ENCODE measurements around the gene MCF2L2.
A peak's percentile ranks its signal among the peaks of the same experiment; 100 is the strongest.
"Not testable (repeated sequence)": the region's sequence is repeated elsewhere in the genome, so short reads cannot be mapped to it uniquely, and the experiment has no call there.

MCF2L2 gene

DNA sequence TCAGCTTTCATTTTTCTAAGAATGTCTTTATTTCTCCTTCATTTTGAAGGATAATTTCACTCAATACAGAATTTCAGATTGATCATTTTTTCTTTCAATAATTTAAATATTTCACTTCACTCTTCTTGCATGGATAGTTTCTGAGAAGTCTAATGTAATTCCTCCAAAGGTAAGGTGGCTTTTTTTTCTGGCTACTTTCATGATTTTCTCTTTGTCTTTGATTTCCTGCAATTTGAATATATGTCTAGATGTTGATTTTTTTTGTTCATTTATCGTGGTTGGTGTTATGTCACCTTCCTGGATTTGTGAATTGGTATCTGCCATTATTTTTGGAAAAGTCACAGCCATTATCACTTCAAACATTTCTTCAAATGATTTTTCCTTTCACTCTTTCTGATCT, 14.6 kb upstream of the MCF2L2 start:
- H3K27ac ChIP-seq = no peak overlapping the region
- TF ChIP-seq, protein P1, sequence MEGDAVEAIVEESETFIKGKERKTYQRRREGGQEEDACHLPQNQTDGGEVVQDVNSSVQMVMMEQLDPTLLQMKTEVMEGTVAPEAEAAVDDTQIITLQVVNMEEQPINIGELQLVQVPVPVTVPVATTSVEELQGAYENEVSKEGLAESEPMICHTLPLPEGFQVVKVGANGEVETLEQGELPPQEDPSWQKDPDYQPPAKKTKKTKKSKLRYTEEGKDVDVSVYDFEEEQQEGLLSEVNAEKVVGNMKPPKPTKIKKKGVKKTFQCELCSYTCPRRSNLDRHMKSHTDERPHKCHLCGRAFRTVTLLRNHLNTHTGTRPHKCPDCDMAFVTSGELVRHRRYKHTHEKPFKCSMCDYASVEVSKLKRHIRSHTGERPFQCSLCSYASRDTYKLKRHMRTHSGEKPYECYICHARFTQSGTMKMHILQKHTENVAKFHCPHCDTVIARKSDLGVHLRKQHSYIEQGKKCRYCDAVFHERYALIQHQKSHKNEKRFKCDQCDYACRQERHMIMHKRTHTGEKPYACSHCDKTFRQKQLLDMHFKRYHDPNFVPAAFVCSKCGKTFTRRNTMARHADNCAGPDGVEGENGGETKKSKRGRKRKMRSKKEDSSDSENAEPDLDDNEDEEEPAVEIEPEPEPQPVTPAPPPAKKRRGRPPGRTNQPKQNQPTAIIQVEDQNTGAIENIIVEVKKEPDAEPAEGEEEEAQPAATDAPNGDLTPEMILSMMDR (conservative IDR thresholded peaks at IDR 0.05) = no peak

DNA sequence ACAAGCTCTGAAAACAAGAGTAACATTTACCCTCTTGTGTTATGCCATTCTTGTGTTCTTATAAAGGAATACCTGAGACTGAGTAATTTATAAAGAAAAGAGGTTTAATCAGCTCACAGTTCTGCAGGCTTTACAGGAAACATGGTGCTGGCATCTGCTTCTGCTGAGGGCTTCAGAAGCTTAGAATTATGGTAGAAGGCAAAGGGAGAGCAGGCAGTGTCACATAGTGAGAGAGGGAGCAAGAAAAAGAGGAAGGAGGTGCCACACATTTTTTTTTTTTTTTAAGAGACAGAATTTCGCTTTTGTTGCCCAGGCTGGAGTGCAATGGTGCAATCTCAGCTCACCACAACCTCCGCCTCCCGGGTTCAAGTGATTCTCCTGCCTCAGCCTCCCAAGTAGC, 12.1 kb upstream of the MCF2L2 start:
- H3K27ac ChIP-seq = not testable (repeated sequence)

DNA sequence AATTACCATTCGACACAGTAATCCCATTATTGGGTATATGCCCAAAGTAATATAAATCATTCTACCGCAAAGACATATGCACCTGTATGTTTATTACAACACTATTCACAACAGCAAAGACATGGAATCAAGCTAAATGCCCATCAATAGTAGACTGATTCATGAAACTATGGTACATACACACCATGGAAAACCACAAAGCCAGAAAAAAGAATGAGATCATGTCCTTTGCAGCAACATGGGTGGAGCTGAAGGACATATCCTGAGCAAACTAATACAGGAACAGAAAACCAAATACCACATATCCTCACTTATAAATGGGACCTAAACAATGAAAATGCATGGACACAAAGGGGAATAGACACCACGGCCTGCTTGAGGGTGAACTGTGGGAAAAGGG, 11.1 kb upstream of the MCF2L2 start:
- TF ChIP-seq, protein P1 (conservative IDR thresholded peaks at IDR 0.05) = no peak

DNA sequence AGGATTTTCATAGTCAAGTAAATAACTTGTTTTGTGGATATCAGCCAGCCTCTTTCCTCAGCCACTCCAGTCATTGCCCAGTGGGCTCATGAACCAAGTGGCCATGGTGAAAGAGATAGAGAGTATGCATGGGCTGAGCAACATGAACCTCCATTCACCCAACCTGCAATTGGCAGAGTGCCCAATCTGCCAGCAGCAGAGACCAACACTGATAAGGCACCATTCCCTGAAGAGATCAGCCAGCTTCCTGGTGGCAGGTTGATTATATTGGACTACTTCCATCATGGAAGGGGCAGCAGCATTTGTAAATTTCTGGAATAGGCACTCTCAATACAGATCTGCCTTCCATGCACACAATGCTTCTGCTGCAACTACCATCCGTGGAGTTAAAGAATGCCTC, 10.3 kb upstream of the MCF2L2 start:
- H3K27ac ChIP-seq = peak overlapping the region; percentile 66
- TF ChIP-seq, protein P1 (conservative IDR thresholded peaks at IDR 0.05) = no peak

More for the DNA sequence above, 11.1 kb upstream of the MCF2L2 start:
- H3K27ac ChIP-seq = peak overlapping the region; percentile 66

DNA sequence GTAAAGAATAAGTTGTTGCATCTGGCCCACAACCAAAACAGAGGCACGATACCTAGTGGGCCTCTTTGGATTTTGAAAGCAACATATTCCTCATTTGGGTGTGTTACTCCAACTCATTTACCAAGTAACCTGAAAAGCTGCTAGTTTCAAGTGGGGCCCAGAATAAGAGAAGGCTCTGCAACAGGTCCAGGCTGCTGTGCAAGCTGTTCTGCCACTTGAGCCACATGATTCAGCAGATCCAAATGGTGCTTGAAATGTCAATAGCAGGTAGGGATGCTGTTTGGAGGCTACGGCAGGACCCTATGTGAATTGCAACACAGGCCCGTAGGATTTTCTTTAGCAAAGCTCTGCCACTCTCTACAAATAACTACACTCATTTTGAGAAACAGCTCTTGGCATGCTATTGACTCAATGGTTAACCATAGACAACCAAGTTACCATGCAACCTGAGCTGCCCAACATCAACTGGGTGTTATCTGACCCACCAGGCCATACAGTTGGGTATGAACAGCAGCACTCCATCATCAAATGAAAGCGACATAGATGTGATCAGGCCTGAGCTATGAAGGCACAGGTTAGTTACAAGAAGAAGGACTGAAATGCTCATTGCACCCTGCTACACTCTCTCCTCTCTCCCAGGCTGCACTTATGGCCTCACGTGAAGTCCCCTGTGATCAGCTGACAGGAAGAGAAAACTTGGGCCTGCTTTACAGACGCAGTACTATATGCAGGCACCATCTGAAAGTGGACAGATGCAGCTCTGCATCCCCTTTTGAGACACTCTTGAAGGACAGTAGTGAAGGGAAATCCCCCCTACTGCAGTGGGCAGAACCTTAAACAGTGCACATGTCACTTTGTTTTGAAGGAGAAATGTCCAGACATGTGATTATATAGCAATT, 9.5 kb upstream of the MCF2L2 start:
- TF ChIP-seq, protein P1 (conservative IDR thresholded peaks at IDR 0.05) = no peak
- H3K27ac ChIP-seq = peak overlapping the region; percentile 66

DNA sequence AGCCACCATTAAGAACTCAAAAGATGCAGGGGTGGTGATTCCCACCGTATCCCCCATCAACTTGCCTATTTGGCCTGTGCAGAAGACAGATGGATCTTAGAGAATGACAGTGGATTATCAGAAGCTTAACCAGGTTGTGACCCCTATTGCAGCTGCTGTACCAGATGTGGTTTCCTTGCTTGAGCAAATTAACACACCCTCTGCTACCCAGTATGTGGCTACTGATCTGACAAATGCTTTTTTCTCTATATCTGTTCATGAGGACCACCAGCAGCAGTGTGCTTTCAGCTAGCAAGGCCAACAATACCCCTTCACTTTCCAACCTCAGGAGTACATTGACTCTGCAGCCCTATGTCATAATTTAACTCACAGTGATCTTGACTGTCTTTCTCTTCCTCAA, 8.6 kb upstream of the MCF2L2 start:
- TF ChIP-seq, protein P1 (conservative IDR thresholded peaks at IDR 0.05) = no peak

DNA sequence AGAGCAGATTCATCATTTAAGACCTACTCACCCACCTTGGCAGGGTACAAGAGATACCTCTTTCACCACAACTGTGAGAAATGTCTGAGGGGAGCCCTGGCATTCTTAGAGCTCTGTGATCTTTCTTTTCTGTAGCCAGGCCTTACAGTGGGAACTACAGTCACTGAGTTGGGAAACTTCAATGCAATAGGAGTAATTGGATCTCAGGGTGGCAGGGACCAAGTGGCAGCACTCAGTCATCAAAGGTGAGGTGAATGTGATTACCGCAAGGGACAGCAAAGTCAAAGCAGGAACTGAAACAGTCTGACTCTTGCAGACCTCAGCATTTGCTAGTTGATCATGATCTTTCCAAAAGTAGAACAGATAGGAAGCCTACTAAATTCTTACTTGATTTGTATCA, 7.2 kb upstream of the MCF2L2 start:
- no peak overlapping the region for H3K27ac ChIP-seq
- TF ChIP-seq, protein P1 (conservative IDR thresholded peaks at IDR 0.05) = no peak

More for the DNA sequence above, 8.6 kb upstream of the MCF2L2 start:
- H3K27ac ChIP-seq = no peak overlapping the region

DNA sequence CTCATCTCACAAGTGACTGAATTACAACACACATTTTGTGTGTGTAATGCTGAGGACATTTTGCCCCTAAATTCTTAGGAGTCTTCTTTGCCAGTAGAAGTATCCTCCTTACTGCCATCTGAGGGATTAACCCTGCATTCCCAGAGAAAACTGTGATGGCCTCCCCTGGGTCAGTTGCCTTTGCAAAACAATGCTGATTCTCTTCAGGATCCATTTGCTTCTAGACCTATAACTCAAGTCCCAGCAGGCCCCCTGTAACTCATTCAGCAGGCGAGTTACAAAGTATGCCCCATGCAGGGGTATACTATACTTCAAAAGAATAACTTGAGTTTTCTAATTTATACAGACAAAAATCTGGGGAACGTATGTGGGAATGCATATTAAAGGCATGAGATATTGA, 6.6 kb upstream of the MCF2L2 start:
- H3K27ac ChIP-seq = no peak overlapping the region
- TF ChIP-seq, protein P1 (conservative IDR thresholded peaks at IDR 0.05) = no peak

Measured in VCaP (cell line).